IMR-90 (cell line): ENCODE results near the gene GABBR2. TPM values are rescaled to one million over a fixed set of nuclear protein-coding genes. Genes with fewer than 3 reads are reported as not detected.

Experiments
- ATAC-seq: fragments of 200-7000 bp; cut with Tn5 transposase; 2 replicates; pipeline ENCODE4 v1.9.1; 2020; ENCODE audit warnings: low read depth, mild to moderate bottlenecking, moderate library complexity
- BruUV-seq: library from RNA; stranded (reverse); fragments of 400-500 nt; replicated peaks from 2 replicates; lab custom pipeline; 2021; lab: Mats Ljungman, UMichigan
- CTCF ChIA-PET: fragments of 300-600 bp; formaldehyde crosslinking; extraction: SDS; loops from one replicate; lab custom pipeline; 2021; ENCODE audit warnings: antibody characterized with exemption; lab: Yijun Ruan, JAX
- POLR2A ChIA-PET: fragments of 300-600 bp; sonication (Branson Sonifier 250); formaldehyde crosslinking; loops from one replicate; lab custom pipeline; 2022; ENCODE audit warnings: antibody characterized with exemption; ENCODE audit not compliant: unreplicated experiment; lab: Charles Lee
- DNase-seq: peaks from one replicate; pipeline ENCODE4 v3.0.0; 2013
- H2AFZ ChIP-seq: replicated peaks from 2 replicates; pipeline ENCODE3; 2013; ENCODE audit warnings: low read length, mild to moderate bottlenecking; ENCODE audit not compliant: poor library complexity
- H2AK5ac ChIP-seq: 2 replicates; pipeline ENCODE4 v1.6.1; 2013; ENCODE audit warnings: low read depth, low read length, inconsistent platforms
- H2AK9ac ChIP-seq: replicated peaks from 2 replicates; pipeline ENCODE3; 2013; ENCODE audit warnings: mild to moderate bottlenecking, low read depth, low read length, moderate library complexity; ENCODE audit not compliant: poor library complexity
- H2BK120ac ChIP-seq: 2 replicates; pipeline ENCODE4 v1.6.1; 2013; ENCODE audit warnings: low read depth, low read length, inconsistent platforms
- H2BK15ac ChIP-seq: 3 replicates; pipeline ENCODE4 v1.6.1; 2013; ENCODE audit warnings: low read depth, low read length, inconsistent platforms
- H2BK20ac ChIP-seq: 2 replicates; pipeline ENCODE4 v1.6.1; 2013; ENCODE audit warnings: low read depth, mild to moderate bottlenecking, inconsistent platforms, low read length, moderate library complexity
- H2BK5ac ChIP-seq: 2 replicates; pipeline ENCODE4 v1.6.1; 2013; ENCODE audit warnings: mild to moderate bottlenecking, low read depth, low read length, inconsistent platforms; ENCODE audit not compliant: poor library complexity, severe bottlenecking
- H3K14ac ChIP-seq: replicated peaks from 2 replicates; pipeline ENCODE4 v1.6.1; 2013; ENCODE audit warnings: low read depth, low read length, inconsistent platforms
- H3K18ac ChIP-seq: 2 replicates; pipeline ENCODE4 v1.6.1; 2013; ENCODE audit warnings: low read depth, low read length, control low read depth
- H3K23ac ChIP-seq: 2 replicates; pipeline ENCODE4 v1.6.1; 2013; ENCODE audit warnings: low read depth, low read length, inconsistent platforms
- H3K27ac ChIP-seq: 2 replicates; pipeline ENCODE4 v1.5.1; 2013; ENCODE audit warnings: mild to moderate bottlenecking, control low read depth, low read length; ENCODE audit not compliant: insufficient read depth
- H3K27me3 ChIP-seq: 2 replicates; pipeline ENCODE4 v1.6.1; 2013; ENCODE audit warnings: low read length; ENCODE audit not compliant: control insufficient read depth, insufficient read depth
- H3K36me3 ChIP-seq: 2 replicates; pipeline ENCODE4 v1.6.1; 2013; ENCODE audit warnings: low read length, mixed read lengths; ENCODE audit not compliant: control insufficient read depth, insufficient read depth
- H3K4ac ChIP-seq: 2 replicates; pipeline ENCODE4 v1.6.1; 2013; ENCODE audit warnings: low read depth, low read length, inconsistent platforms
- H3K4me1 ChIP-seq: 2 replicates; pipeline ENCODE4 v1.6.1; 2013; ENCODE audit warnings: low read length, mixed read lengths; ENCODE audit not compliant: control insufficient read depth, insufficient read depth
- H3K4me2 ChIP-seq: 2 replicates; pipeline ENCODE4 v1.6.1; 2013; ENCODE audit warnings: low read depth, mild to moderate bottlenecking, control low read depth, low read length, moderate library complexity
- H3K4me3 ChIP-seq: 2 replicates; pipeline ENCODE4 v1.5.1; 2013; ENCODE audit warnings: low read depth, mild to moderate bottlenecking, control low read depth, low read length, moderate library complexity; ENCODE audit not compliant: insufficient read depth
- H3K56ac ChIP-seq: 2 replicates; pipeline ENCODE4 v1.6.1; 2013; ENCODE audit warnings: low read length, inconsistent platforms; ENCODE audit not compliant: insufficient read depth; ENCODE audit errors: extremely low read depth
- H3K79me1 ChIP-seq, 2 experiments: 2 replicates each; pipeline ENCODE4 v1.6.1; 2013; ENCODE audit warnings: low read length in 2 of 2, inconsistent platforms in 1 of 2, low read depth in 1 of 2
- H3K9ac ChIP-seq: 2 replicates; pipeline ENCODE4 v1.6.1; 2013; ENCODE audit warnings: low read depth, low read length, control low read depth
- H3K9me1 ChIP-seq: 2 replicates; pipeline ENCODE4 v1.6.1; 2013; ENCODE audit warnings: low read length, inconsistent platforms; ENCODE audit not compliant: insufficient read depth
- H3K9me3 ChIP-seq: 2 replicates; pipeline ENCODE4 v1.6.1; 2013; ENCODE audit warnings: low read length; ENCODE audit not compliant: control insufficient read depth, insufficient read depth
- H4K20me1 ChIP-seq: 2 replicates; pipeline ENCODE4 v1.6.1; 2013; ENCODE audit warnings: low read length, inconsistent platforms; ENCODE audit not compliant: insufficient read depth
- H4K5ac ChIP-seq: 2 replicates; pipeline ENCODE4 v1.6.1; 2013; ENCODE audit warnings: mild to moderate bottlenecking, low read depth, low read length, control low read depth
- H4K8ac ChIP-seq, 2 experiments: 2 replicates each; pipeline ENCODE4 v1.6.1; 2013; ENCODE audit warnings: low read depth in 2 of 2, low read length in 2 of 2, control low read depth in 1 of 2, inconsistent platforms in 1 of 2
- H4K91ac ChIP-seq: 2 replicates; pipeline ENCODE4 v1.6.1; 2013; ENCODE audit warnings: low read depth, low read length, inconsistent platforms; ENCODE audit not compliant: insufficient read depth
- RAD21 ChIP-seq: IDR thresholded peaks from 2 replicates; pipeline ENCODE4 v1.6.1; 2012; ENCODE audit warnings: low read length, improper control_type of control experiment
- WGBS, 2 experiments: methylation state at CpG; one replicate each; pipeline versions ENCODE4 v1.1.5 to v1.1.7; 2013; ENCODE audit warnings: missing lambda C conversion rate in 2 of 2; ENCODE audit not compliant: insufficient read length in 1 of 2; ENCODE audit errors: extremely low coverage in 2 of 2; 5-methylcytosine and 5-hydroxymethylcytosine counted together
- dilution Hi-C: fragments of 300-500 bp; cut with HindIII; formaldehyde crosslinking; loops from one replicate; pipeline ENCODE4 v1.14.3; 2018; ENCODE audit warnings: low sequenced_read_pairs; ENCODE audit not compliant: unreplicated experiment
- in situ Hi-C: fragments of 300-500 bp; cut with MboI; formaldehyde crosslinking; loops from 3 replicates; pipeline ENCODE4 v1.14.3; 2019; ENCODE audit warnings: low sequenced_read_pairs, inconsistent platforms, mixed read lengths
- intact Hi-C: fragments of 100-400 bp; cut with micrococcal nuclease; formaldehyde crosslinking; loops from 2 replicates; pipeline ENCODE4 v1.10.0; 2022
- polyA plus RNA-seq, 3 experiments: library from polyadenylated mRNA; depleted of rRNA; stranded (reverse); fragments of >200 nt; gene quantifications; 2 replicates each; pipeline ENCODE4 v1.2.3, GENCODE V29; 2012; ENCODE audit warnings: low replicate concordance in 1 of 3
- total RNA-seq: library from RNA; depleted of rRNA; stranded (reverse); fragments of >200 nt; gene quantifications from 2 replicates; pipeline ENCODE4 v1.2.3, GENCODE V29; 2012

Gene GABBR2
- total and polyA plus RNA-seq, 2 of the 4 experiments (the other 2 are of a cell fraction): 14.2 to 20.3 TPM

DNA sequence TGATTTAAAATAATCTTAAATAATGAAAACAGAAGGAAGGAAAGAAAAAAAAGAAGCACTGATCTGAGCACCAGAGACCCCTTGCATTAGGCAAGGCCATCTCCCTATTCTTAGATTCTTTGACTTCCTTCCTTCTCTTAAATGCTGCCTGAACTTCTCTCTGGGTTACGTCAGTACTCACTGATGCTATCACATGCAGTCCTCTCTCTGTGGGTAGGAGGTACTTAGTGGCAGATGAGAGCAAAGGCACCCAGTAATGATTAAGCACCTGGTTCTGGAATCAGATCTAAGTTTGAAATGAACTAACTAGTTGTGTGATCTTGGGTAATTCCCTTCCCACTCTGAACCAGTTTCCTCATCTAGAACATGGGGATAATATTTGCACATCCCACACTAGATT lies 343.0 kb downstream of the GABBR2 start:
- H2AFZ ChIP-seq: no peak overlapping the region
- no peak overlapping the region for H3K9ac ChIP-seq
- H3K18ac ChIP-seq: no peak overlapping the region; the same call in 1 of the 2 replicates
- intact Hi-C loops: no loop called here
- no peak overlapping the region for H3K4ac ChIP-seq
- no peak overlapping the region for H3K4me2 ChIP-seq
- 0 out of 4 replicates have a peak, but pooled peaks cover 0 to 4% of the 10 kb centered on the region in 2 experiments for H3K79me1 ChIP-seq
- H4K5ac ChIP-seq: no peak overlapping the region
- H3K56ac ChIP-seq: no peak overlapping the region
- H3K14ac ChIP-seq: no peak overlapping the region
- H2BK20ac ChIP-seq: no peak overlapping the region
- no peak overlapping the region for H3K27ac ChIP-seq
- in situ Hi-C loops: no loop called here
- H3K27me3 ChIP-seq: no peaks in the 10 kb centered on the region
- no TSS peak for BruUV-seq
- no peak overlapping the region for H2AK9ac ChIP-seq
- no peak overlapping the region for H2BK15ac ChIP-seq
- ATAC-seq: no peak
- peak overlapping the region; percentile 7 for H2BK5ac ChIP-seq
- DNase-seq: no peak
- no peaks in the 10 kb centered on the region; the same call in 1 of the 2 replicates for H3K4me1 ChIP-seq
- H2BK120ac ChIP-seq: no peak overlapping the region
- no CpG with 5 or more reads among the region's 1 CpG for WGBS, 2 experiments
- TF ChIP-seq RAD21: no peak
- dilution Hi-C loops: no loop called here
- peaks cover under 1% of the 10 kb centered on the region; the same call in 1 of the 2 replicates for H3K9me1 ChIP-seq
- H4K20me1 ChIP-seq: no peaks in the 10 kb centered on the region
- no peak overlapping the region for H2AK5ac ChIP-seq
- no peak overlapping the region for H3K23ac ChIP-seq
- H3K36me3 ChIP-seq: peaks cover 6% of the 10 kb centered on the region; the same call in 1 of the 2 replicates
- no peak overlapping the region for H3K4me3 ChIP-seq
- H4K8ac ChIP-seq: no peak overlapping the region
- POLR2A ChIA-PET: no interaction called here
- H3K9me3 ChIP-seq: peaks cover 6% of the 10 kb centered on the region
- CTCF ChIA-PET: no interaction called here
- no peak overlapping the region for H4K91ac ChIP-seq
